ENCODE data around the gene SAMHD1.
"Not testable (repeated sequence)": the region's sequence is repeated elsewhere in the genome, so short reads cannot be mapped to it uniquely, and the experiment has no call there.

Gene SAMHD1

GRCh38 chr20:36850759-36851158 lies 100.7 kb downstream of the SAMHD1 start:
- FAIRE-seq: no peak

GRCh38 chr20:36849333-36850065 lies 102.0 kb downstream of the SAMHD1 start:
- no peak for FAIRE-seq

GRCh38 chr20:36848677-36849076 lies 102.8 kb downstream of the SAMHD1 start:
- no peak for FAIRE-seq

- FAIRE-seq: no peak
Observed at GRCh38 chr20:36848078-36848660, 103.3 kb downstream of the SAMHD1 start.

- no peak for FAIRE-seq
Observed at GRCh38 chr20:36847710-36848040, 103.8 kb downstream of the SAMHD1 start.

- FAIRE-seq: no peak
Observed at GRCh38 chr20:36847009-36847709, 104.3 kb downstream of the SAMHD1 start.

- FAIRE-seq: no peak
Observed at GRCh38 chr20:36845288-36845971, 106.1 kb downstream of the SAMHD1 start.

GRCh38 chr20:36841030-36841429 lies 110.5 kb downstream of the SAMHD1 start:
- not testable (repeated sequence) for FAIRE-seq
